HepG2 (cell line): ENCODE data around the gene NFIC. TPM values are rescaled to one million over a fixed set of nuclear protein-coding genes. Genes with fewer than 3 reads are reported as not detected.

Experiments used
- ATAC-seq: fragments of 200-7000 bp; cut with Tn5 transposase; 3 replicates; pipeline ENCODE4 v1.9.1; 2020; ENCODE audit warnings: mild to moderate bottlenecking, moderate library complexity
- BruUV-seq: library from RNA; stranded (reverse); fragments of 400-500 nt; replicated peaks from 2 replicates; lab custom pipeline; 2021; lab: Mats Ljungman, UMichigan
- CTCF ChIA-PET: fragments of 300-600 bp; formaldehyde crosslinking; extraction: SDS; loops from one replicate; lab custom pipeline; 2021; ENCODE audit warnings: low total read pairs, inconsistent platforms, low intra/inter-chr PET ratio; lab: Yijun Ruan, JAX
- POLR2A ChIA-PET: fragments of 350-600 bp; sonication (Branson Sonifier 250); formaldehyde crosslinking; loops from one replicate; lab custom pipeline; 2020; ENCODE audit warnings: antibody characterized with exemption, inconsistent platforms; lab: Yijun Ruan, JAX
- DNase-seq: peaks from one replicate; pipeline ENCODE4 v3.0.0-alpha.2; 2015; ENCODE audit warnings: low spot score
- FAIRE-seq: peaks from 3 replicates; lab custom pipeline; 2011; peaks lifted over from hg19 to GRCh38; lab: Jason Lieb, UNC
- H2AFZ ChIP-seq: one replicate; pipeline ENCODE4 v1.6.1; 2011; ENCODE audit warnings: low read length, inconsistent platforms
- H3K27ac ChIP-seq: fragments of 300-600 bp; 3 replicates; pipeline ENCODE4 v1.8.0; 2011; ENCODE audit warnings: mixed run types, mild to moderate bottlenecking, mixed read lengths, low read length, inconsistent platforms; ENCODE audit not compliant: insufficient read depth; ENCODE audit errors: extremely low read length
- H3K27me3 ChIP-seq, 2 experiments: fragments of 200-600 bp in 1 of 2; 2 replicates in 1 of 2; 3 replicates in 1 of 2; pipeline versions ENCODE4 v1.6.0 to v1.8.0; 2011; ENCODE audit warnings: low read length in 2 of 2, mild to moderate bottlenecking in 2 of 2, moderate library complexity in 2 of 2, inconsistent platforms in 1 of 2; ENCODE audit not compliant: insufficient read depth in 2 of 2, control insufficient read depth in 1 of 2
- H3K36me3 ChIP-seq, 2 experiments: fragments of 200-600 bp in 1 of 2; replicated peaks in 1 of 2; 2 replicates in 1 of 2; 3 replicates in 1 of 2; pipeline versions ENCODE4 v1.5.1 to v1.8.0; 2011; ENCODE audit warnings: low read length in 2 of 2, inconsistent platforms in 1 of 2; ENCODE audit not compliant: insufficient read depth in 2 of 2, control insufficient read depth in 1 of 2
- H3K4me1 ChIP-seq: 2 replicates; pipeline ENCODE4 v1.5.1; 2012; ENCODE audit warnings: low read length, inconsistent platforms; ENCODE audit not compliant: insufficient read depth
- H3K4me2 ChIP-seq: 2 replicates; pipeline ENCODE4 v1.6.0; 2011; ENCODE audit warnings: low read depth, low read length, inconsistent platforms
- H3K4me3 ChIP-seq, 3 experiments: fragments of 200-600 bp in 1 of 3; sonication (generic), shearing (Covaris generic) in 1 of 3; replicated peaks in 1 of 3; 2 replicates each; pipeline ENCODE4 v1.5.1; 2011 to 2016; ENCODE audit warnings: low read length in 3 of 3, inconsistent platforms in 2 of 3, low read depth in 2 of 3, mild to moderate bottlenecking in 2 of 3, control low read depth in 1 of 3, mixed read lengths in 1 of 3; ENCODE audit not compliant: insufficient read depth in 1 of 3
- H3K79me2 ChIP-seq: one replicate; pipeline ENCODE4 v1.6.1; 2011; ENCODE audit warnings: low read length, inconsistent platforms; ENCODE audit not compliant: insufficient read depth
- H3K9ac ChIP-seq: 2 replicates; pipeline ENCODE4 v1.6.0; 2011; ENCODE audit warnings: mild to moderate bottlenecking, low read depth, low read length, inconsistent platforms; ENCODE audit not compliant: insufficient read depth
- H3K9me3 ChIP-seq: 2 replicates; pipeline ENCODE4 v1.5.1; 2012; ENCODE audit warnings: mild to moderate bottlenecking, low read length
- H4K20me1 ChIP-seq: 2 replicates; pipeline ENCODE4 v1.6.0; 2011; ENCODE audit warnings: inconsistent platforms, mild to moderate bottlenecking, low read length, moderate library complexity; ENCODE audit not compliant: insufficient read depth
- WGBS: methylation state at CpG from one replicate; pipeline ENCODE4 v1.1.6; 2017; ENCODE audit warnings: low lambda C conversion rate; 5-methylcytosine and 5-hydroxymethylcytosine counted together
- in situ Hi-C: cut with HindIII; loops from 2 replicates; pipeline ENCODE4 v1.10.0; 2017; ENCODE audit warnings: low pct_unique_long_range_greater_than_20kb; ENCODE audit not compliant: extremely low pct_ligation_motif_present
- intact Hi-C: fragments of 100-400 bp; cut with micrococcal nuclease; formaldehyde crosslinking; loops from one replicate; pipeline ENCODE4 v1.10.0; 2022; ENCODE audit not compliant: unreplicated experiment
- polyA plus RNA-seq, 8 experiments: library from polyadenylated mRNA; depleted of rRNA in 3 of 8; stranded (reverse) in 7 of 8; unstranded in 1 of 8; fragments of >200 nt; fragmentation: Illumina TruSeq in 4 of 8; extraction: Trizol in 4 of 8; gene quantifications; 2 replicates each; pipeline versions ENCODE4 v1.2.1 to v1.2.3, GENCODE V29; 2011 to 2016; ENCODE audit warnings: low read depth in 4 of 8, missing spikeins in 1 of 8, mixed read lengths in 1 of 8; ENCODE audit not compliant: insufficient read depth in 1 of 8
- small RNA-seq, 3 experiments: library from RNA; depleted of rRNA; stranded (forward); fragments of <200 nt; gene quantifications; one replicate each; pipeline ENCODE3, GENCODE V24; 2012; ENCODE audit warnings: low read depth in 2 of 3, low replicate concordance in 1 of 3; ENCODE audit not compliant: insufficient read length in 3 of 3, insufficient read depth in 2 of 3
- total RNA-seq, 5 experiments: library from RNA; depleted of rRNA; stranded (reverse); fragments of >200 nt; fragmentation: Illumina TruSeq; extraction: Trizol; gene quantifications; 2 replicates each; pipeline ENCODE4 v1.2.3, GENCODE V29; 2016; ENCODE audit warnings: low read depth in 1 of 5
- TF ChIP-seq, protein P1 (sequence below): sonication (generic); formaldehyde crosslinking; IDR thresholded peaks from 2 replicates; pipeline ENCODE4 v1.5.1; 2020; ENCODE audit warnings: mild to moderate bottlenecking, moderate library complexity, missing genetic modification reagents
- TF ChIP-seq, protein P2 (sequence below): IDR thresholded peaks from 2 replicates; pipeline ENCODE4 v1.6.1; 2016; ENCODE audit warnings: missing biosample characterization, missing genetic modification reagents, low read depth

Gene NFIC
- total and polyA plus RNA-seq, 2 of the 13 experiments (the other 11 are each of a cell fraction or from before 2014, with no cell fraction given), result 1.3 to 2.5 TPM

DNA sequence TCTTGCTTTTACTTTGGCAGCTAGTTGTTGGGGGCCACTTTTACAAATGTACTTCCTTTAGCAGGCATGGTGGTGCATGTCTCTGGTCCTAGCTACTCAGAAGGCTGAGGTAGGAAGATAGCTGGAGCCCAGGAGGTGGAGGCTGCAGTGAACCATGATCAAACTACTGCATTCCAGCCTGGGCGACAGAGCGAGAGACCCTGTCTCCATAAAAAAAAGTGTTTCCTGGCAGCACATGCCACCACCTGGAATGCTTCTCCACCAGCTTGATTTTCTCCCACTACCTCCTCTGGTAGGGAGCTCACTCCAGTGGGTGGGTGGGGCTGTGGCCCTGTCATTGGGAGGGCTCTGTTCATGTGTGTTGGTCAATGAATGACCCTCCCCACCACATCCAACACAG lies 152.3 kb downstream of the NFIC start:
- Histone ChIP-seq H3K36me3 (peaks cover 14 to 27% of the 10 kb centered on the region in 2 experiments; a peak in 4 of 5 replicates), H3K27me3 (no peaks in the 10 kb centered on the region), H3K27ac (no peak overlapping the region), H3K9ac (no peak overlapping the region), H2AFZ (no peak overlapping the region), H3K9me3 (no peaks in the 10 kb centered on the region), H3K4me3 (no peak overlapping the region), H3K79me2 (peaks cover 47% of the 10 kb centered on the region), H3K4me2 (no peak overlapping the region), H3K4me1 (peaks cover 15% of the 10 kb centered on the region), H4K20me1 (peaks cover 32% of the 10 kb centered on the region; the same call in 1 of the 2 replicates)
- ATAC-seq (no peak), DNase-seq (no peak), FAIRE-seq (no peak)
- in situ Hi-C loops, result no loop called here
- POLR2A ChIA-PET, result no interaction called here
- BruUV-seq, result no TSS peak
- CTCF ChIA-PET, result no interaction called here
- TF ChIP-seq, protein P1, sequence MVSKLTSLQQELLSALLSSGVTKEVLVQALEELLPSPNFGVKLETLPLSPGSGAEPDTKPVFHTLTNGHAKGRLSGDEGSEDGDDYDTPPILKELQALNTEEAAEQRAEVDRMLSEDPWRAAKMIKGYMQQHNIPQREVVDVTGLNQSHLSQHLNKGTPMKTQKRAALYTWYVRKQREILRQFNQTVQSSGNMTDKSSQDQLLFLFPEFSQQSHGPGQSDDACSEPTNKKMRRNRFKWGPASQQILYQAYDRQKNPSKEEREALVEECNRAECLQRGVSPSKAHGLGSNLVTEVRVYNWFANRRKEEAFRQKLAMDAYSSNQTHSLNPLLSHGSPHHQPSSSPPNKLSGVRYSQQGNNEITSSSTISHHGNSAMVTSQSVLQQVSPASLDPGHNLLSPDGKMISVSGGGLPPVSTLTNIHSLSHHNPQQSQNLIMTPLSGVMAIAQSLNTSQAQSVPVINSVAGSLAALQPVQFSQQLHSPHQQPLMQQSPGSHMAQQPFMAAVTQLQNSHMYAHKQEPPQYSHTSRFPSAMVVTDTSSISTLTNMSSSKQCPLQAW (CRISPR knock-in tag), result 0 out of 2 replicates have a peak, but pooled peaks have one; percentile 0
- TF ChIP-seq, protein P2, sequence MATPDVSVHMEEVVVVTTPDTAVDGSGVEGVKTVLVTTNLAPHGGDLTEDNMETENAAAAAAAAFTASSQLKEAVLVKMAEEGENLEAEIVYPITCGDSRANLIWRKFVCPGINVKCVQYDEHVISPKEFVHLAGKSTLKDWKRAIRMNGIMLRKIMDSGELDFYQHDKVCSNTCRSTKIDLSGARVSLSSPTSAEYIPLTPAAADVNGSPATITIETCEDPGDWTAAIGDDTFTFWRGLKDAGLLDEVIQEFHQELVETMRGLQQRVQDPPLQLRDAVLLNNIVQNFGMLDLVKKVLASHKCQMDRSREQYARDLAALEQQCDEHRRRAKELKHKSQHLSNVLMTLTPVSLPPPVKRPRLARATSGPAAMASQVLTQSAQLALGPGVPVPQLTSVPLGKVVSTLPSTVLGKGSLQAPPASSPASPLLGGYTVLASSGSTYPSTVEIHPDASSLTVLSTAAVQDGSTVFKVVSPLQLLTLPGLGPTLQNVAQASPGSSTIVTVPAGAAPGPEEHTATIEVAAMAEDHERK (CRISPR knock-in tag), result no peak
- 93% methylated on average over 2 of the region's 2 CpGs for WGBS
- intact Hi-C loops, result no loop called here

Small RNA genes lying within 50 kb of the gene (small RNA-seq; reads per million reads assigned to genes)
- 0 reads per million in 3 experiments for gene AC005514.1

Other genes starting within 250 kb of the NFIC start
- not detected in 2 replicates for gene GNA15, start 230.6 kb upstream of the NFIC start, total RNA-seq (2016; rRNA removed; fragmentation: Illumina TruSeq; extraction: Trizol)
- gene GNA15, start 230.6 kb upstream of the NFIC start, polyA plus RNA-seq (2011; rRNA removed), result not detected in 2 replicates
- 0.07 TPM in 1 of 2 replicates, not detected in the other for gene S1PR4, start 187.8 kb upstream of the NFIC start, total RNA-seq (2016; rRNA removed; fragmentation: Illumina TruSeq; extraction: Trizol)
- 0.09 and 0.33 TPM in 2 replicates for gene S1PR4, start 187.8 kb upstream of the NFIC start, polyA plus RNA-seq (2011; rRNA removed)
- gene NCLN, start 180.7 kb upstream of the NFIC start, total RNA-seq (2016; rRNA removed; fragmentation: Illumina TruSeq; extraction: Trizol), result 20.0 and 56.0 TPM in 2 replicates
- gene NCLN, start 180.7 kb upstream of the NFIC start, polyA plus RNA-seq (2011; rRNA removed), result 42.6 and 55.5 TPM in 2 replicates
- gene CELF5, start 141.9 kb upstream of the NFIC start, total RNA-seq (2016; rRNA removed; fragmentation: Illumina TruSeq; extraction: Trizol), result 0.14 and 0.31 TPM in 2 replicates
- 0.84 and 0.91 TPM in 2 replicates for gene CELF5, start 141.9 kb upstream of the NFIC start, polyA plus RNA-seq (2011; rRNA removed)
- 47.4 and 70.6 TPM in 2 replicates for gene SMIM24, start 113.9 kb downstream of the NFIC start, total RNA-seq (2016; rRNA removed; fragmentation: Illumina TruSeq; extraction: Trizol)
- gene SMIM24, start 113.9 kb downstream of the NFIC start, polyA plus RNA-seq (2011; rRNA removed), result 9.0 and 11.2 TPM in 2 replicates
- gene SMIM44, start 116.9 kb downstream of the NFIC start, total RNA-seq (2016; rRNA removed; fragmentation: Illumina TruSeq; extraction: Trizol), result not detected in 2 replicates
- not detected in 2 replicates for gene SMIM44, start 116.9 kb downstream of the NFIC start, polyA plus RNA-seq (2011; rRNA removed)
- gene DOHH, start 134.1 kb downstream of the NFIC start, total RNA-seq (2016; rRNA removed; fragmentation: Illumina TruSeq; extraction: Trizol), result 10.3 and 13.7 TPM in 2 replicates
- gene DOHH, start 134.1 kb downstream of the NFIC start, polyA plus RNA-seq (2011; rRNA removed), result 3.5 and 4.8 TPM in 2 replicates
- gene FZR1, start 139.7 kb downstream of the NFIC start, total RNA-seq (2016; rRNA removed; fragmentation: Illumina TruSeq; extraction: Trizol), result 18.3 and 29.0 TPM in 2 replicates
- gene FZR1, start 139.7 kb downstream of the NFIC start, polyA plus RNA-seq (2011; rRNA removed), result 30.8 and 39.2 TPM in 2 replicates
- gene TEKTIP1, start 172.6 kb downstream of the NFIC start, total RNA-seq (2016; rRNA removed; fragmentation: Illumina TruSeq; extraction: Trizol), result not detected in 2 replicates
- not detected in 2 replicates for gene TEKTIP1, start 172.6 kb downstream of the NFIC start, polyA plus RNA-seq (2011; rRNA removed)
- 14.0 and 29.1 TPM in 2 replicates for gene MFSD12, start 191.0 kb downstream of the NFIC start, total RNA-seq (2016; rRNA removed; fragmentation: Illumina TruSeq; extraction: Trizol)
- 27.2 and 37.0 TPM in 2 replicates for gene MFSD12, start 191.0 kb downstream of the NFIC start, polyA plus RNA-seq (2011; rRNA removed)
- gene HMG20B, start 206.4 kb downstream of the NFIC start, total RNA-seq (2016; rRNA removed; fragmentation: Illumina TruSeq; extraction: Trizol), result 23.0 and 29.2 TPM in 2 replicates
- 23.9 and 24.8 TPM in 2 replicates for gene HMG20B, start 206.4 kb downstream of the NFIC start, polyA plus RNA-seq (2011; rRNA removed)
- not detected in 2 replicates for gene GIPC3, start 218.9 kb downstream of the NFIC start, total RNA-seq (2016; rRNA removed; fragmentation: Illumina TruSeq; extraction: Trizol)
- 0.05 and 0.08 TPM in 2 replicates for gene GIPC3, start 218.9 kb downstream of the NFIC start, polyA plus RNA-seq (2011; rRNA removed)
- gene TBXA2R, start 240.3 kb downstream of the NFIC start, total RNA-seq (2016; rRNA removed; fragmentation: Illumina TruSeq; extraction: Trizol), result not detected in 2 replicates
- gene TBXA2R, start 240.3 kb downstream of the NFIC start, polyA plus RNA-seq (2011; rRNA removed), result 0.05 and 0.09 TPM in 2 replicates